Measurements from ENCODE around the gene ENPP7. TPM values are rescaled to one million over a fixed set of nuclear protein-coding genes. Genes with fewer than 3 reads are reported as not detected.

The ENPP7 gene
- total RNA-seq, 1 experiment from 2014 or later = not detected

DNA sequence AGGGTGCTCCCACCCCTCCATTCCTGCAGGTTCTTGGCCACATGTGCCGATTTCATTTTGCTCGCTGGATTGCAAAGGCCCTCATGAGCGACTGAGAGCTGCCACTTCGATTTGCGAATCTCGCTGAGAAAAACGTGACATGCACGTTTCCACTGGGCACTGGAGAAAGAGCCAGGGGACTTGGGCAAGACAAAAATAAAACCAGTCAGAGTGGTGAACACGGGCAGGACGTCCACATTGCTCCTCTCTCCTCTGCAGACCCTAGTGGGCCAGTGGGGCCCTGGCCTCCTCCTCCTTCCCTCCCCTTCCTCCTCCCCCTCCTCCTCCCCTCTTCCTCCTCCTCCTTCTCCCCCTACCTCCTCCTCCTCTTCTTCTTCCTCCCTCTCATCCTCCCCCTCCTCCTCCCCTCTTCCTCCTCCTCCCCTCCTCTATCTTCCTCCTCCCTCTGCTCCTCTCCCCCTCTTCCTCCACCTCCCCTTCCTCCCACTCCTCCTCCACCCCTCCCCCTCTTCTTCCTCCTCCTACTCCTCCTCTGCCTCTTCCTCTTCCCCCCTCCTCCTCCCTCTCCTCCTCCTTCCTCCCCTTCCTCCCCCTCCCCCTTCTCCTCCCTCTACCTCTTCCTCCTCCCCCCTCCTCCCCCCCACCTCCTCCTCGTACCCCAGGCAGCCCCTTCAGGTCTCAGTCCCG lies 28.1 kb upstream of the ENPP7 start:
- DNase-seq (ENCODE audit: low spot score) = no peak

- no peak for DNase-seq (ENCODE audit: low spot score)
These were observed 26.1 kb upstream of the ENPP7 start for GRCh38 chr17:79704691-79705090.

GRCh38 chr17:79705674-79706073 lies 25.1 kb upstream of the ENPP7 start:
- no peak for DNase-seq (ENCODE audit: low spot score)

- no peak for DNase-seq (ENCODE audit: low spot score)
These were observed 23.6 kb upstream of the ENPP7 start for GRCh38 chr17:79706931-79707850.

DNA sequence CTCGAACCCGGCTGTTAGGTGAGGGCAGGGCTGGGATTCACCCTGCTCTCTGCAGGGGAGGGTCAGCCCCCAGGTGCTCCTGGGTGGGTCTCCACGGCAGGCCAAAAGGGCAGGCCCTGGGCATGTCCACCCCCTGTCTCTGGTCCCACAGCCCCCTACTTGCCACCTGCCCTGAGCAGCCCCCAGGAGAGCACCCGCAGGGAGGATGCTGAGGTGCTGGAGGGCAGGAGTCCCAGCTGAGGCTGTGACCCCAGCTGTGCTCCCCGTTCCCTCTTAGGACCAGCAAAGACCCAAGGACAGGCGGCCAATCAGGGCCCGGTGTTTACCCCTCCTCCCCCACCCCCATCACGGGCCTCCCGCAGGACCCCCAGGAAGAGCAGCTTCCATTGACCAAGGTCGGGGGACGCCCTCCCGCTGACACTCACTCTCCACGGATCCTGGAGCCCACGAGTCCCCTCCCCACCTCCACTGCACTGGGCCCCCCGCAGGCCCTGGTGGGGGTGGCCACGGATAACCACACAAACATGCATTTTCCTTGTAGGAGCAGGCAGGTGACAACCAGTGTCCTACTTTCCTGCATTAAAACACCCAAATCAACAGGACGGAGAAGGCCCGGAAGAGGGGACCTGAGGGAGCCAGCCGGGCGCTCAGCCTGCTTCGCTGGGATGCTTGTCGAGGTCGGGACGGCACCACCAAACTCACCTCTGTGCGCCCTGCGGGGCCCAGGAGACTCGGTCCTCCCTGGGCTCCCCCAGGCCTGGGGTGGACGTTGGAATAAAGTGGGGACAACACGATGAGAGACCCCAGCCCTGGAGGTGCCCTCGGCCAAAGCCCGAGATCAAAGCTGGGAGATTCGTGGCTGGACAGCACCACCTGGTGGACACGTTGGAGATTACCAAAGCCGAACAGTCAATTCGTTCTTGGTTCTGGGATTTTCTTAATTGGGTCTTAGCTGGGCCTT lies 22.5 kb upstream of the ENPP7 start:
- DNase-seq (ENCODE audit: low spot score) = no peak

GRCh38 chr17:79711715-79712305 lies 18.9 kb upstream of the ENPP7 start:
- no peak for DNase-seq (ENCODE audit: low spot score)

DNA sequence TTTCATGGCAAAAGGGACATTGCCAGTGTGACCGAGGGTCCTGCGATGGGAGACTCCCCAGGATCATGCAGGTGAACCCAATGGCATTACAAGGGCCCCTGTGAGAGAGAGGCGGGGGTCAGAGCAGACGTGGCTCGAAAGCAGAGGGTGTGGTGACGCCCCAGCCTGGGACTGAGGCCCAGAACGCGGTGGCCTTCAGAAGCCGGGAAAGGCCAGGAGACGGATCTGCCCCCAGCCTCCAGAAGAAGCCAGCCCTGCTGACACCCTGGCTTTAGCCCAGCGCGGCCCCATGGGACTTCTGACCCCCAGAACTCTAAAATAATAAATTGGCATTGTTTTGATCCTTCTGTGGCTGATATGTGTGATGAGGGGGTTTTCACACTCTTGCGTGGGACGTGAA lies 17.4 kb upstream of the ENPP7 start:
- DNase-seq (ENCODE audit: low spot score) = no peak

GRCh38 chr17:79714176-79715097 lies 16.3 kb upstream of the ENPP7 start:
- no peak for DNase-seq (ENCODE audit: low spot score)

DNA sequence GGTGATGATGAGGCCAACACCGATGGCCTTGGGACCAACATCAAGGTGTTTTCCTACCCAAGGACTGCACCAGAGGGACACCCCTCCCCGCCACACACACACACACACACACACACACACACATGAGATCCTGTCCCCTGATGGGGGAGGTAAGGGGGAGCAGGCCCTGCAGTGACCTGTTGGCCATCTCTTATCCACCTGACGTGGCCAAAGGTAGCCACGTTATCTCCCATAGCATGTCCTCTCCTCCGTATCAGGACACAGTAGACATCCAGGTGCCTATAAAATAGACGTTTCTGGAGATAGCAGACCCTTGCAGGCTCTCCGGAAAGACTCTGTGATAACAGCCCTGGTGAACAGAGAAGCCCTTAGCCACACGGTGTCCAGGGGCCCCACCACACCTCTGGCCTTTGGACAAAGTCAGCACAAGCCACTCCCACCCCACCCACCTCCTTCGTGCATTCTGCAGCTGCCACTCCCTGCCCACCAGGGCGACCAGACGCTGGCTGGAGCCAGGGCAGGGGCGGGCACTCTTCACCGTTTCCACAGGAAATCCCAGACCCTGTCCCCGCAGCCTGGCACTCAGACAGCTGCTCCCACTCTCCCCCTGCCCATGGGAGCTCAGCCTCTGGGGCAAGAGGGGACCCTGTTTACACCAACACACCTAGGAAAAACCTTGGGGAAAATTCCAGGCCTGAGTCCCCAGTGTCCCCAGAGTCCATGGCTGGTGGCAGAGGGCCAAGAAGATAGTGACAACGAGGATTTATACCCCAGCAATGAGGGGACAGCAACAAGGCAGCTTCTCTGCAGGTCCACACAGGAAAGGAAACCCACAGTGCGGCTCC lies 15.4 kb upstream of the ENPP7 start:
- no peak for DNase-seq (ENCODE audit: low spot score)

GRCh38 chr17:79715943-79716797 lies 14.6 kb upstream of the ENPP7 start:
- DNase-seq (ENCODE audit: low spot score) = no peak

- DNase-seq (ENCODE audit: low spot score) = no peak
These were observed 9.9 kb upstream of the ENPP7 start for GRCh38 chr17:79720705-79721292.

DNA sequence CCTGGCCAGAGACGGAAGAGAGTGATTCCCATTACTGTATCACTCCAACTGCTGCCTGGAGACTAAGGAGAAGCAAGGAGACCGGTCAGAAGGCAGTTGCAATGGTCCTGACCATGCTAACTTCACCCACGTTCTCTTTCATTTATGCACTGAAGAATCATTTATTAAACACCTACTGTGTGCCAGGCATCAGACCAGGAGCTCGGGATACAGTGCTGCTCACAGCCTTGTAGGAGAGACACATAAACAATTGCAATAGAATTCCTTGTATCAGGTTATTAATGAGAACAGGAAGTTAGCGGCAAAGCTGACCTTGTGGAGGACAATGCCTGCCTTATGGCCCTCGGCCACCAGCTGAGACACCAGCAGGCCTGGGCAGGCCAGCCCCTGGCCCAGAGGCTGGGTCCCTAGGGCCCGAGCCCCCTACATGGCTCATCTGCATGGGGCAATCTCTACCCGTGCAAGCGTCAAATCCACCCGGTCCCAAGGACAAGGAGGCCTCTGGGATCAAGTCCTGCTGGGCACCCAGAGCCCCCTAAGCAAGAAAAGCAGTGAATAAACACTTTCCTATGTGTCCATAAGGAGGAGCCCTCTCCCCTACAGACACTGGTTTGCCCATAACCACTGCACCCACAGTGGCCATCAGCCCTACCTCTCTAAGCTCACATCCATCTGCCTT lies 8.6 kb upstream of the ENPP7 start:
- DNase-seq (ENCODE audit: low spot score) = no peak

DNA sequence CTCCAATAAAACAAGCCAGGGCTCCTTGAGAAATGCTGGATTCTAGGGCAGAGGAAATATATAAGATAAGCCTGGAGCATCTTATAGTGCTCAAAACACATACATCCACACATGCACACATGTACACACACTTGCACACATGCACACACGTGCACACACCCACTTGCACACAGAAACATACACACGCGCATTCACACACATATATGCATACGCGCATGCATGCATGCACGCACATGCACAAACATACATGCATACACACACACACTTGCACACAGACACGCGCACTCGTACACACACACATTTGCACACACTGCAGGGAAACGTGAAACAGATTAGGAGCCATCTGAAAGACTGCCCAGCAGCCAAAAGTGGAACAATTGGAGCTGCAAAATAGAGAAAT lies 8.0 kb upstream of the ENPP7 start:
- DNase-seq (ENCODE audit: low spot score) = no peak

DNA sequence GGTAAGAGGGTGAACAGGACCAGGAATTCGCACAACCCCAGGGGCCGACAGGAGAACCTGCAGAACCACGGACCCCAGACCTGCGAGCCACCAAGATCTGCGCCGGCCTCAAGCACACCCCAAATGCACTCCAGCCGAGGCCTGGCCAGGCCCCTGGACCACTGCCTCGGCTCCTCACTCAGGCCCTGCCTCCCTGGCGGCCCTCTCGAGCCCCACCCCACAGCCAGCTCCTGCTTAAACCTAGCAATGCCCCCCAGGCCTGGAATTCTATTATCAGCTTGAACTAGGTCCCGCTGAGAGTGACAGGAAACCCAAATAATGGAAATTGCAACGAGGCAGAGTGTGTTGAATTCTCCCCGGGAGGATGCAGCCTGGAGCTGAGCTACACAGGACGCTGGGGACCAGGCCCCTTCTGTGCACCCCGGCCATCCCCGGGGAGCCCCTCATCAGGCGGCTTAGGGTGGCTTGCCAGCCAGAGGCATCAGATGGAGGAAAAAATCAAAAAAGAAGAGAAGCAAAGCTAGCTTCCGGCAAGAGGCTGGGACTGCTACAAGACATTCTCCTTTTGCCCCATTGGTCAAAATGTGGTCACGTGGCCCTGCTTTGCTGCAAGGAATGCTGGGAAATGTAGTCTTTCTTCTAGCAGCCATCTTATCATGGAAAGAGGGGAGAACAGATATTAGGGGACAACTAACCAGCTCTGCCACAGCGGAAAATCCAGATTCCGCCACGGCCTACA lies 2.4 kb upstream of the ENPP7 start:
- peak; percentile 84 for DNase-seq (ENCODE audit: low spot score)

DNA sequence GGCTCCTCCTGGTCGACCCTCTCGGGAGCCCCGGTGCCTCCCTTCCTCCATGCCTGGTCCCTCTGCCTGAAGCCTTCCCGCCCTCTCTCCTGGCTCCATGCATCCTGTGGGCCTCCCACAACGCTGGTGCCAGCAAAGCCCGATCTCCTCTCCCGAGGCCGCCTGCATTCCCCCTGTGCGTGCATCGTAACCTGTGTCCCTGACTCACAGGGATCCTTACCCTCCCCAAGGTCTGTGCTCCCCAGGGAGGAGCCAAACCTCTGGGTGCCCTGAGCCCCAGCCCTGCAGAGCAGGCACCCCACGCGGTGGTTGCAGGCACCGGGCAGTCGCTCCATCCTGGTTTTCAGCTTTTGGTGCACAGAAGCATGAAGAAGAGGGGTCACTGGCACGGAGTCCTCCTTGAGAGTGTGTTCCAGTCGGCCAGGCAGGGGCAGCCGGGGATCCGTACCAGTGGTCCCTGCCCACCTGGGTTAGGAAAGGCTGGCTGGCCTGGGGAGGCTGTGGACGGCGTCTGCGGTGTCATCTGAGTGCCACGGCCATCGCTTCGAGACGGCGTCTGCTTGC lies 1.8 kb upstream of the ENPP7 start:
- no peak for DNase-seq (ENCODE audit: low spot score)

GRCh38 chr17:79729761-79730160 lies 982 bp upstream of the ENPP7 start:
- DNase-seq (ENCODE audit: low spot score) = no peak

- DNase-seq (ENCODE audit: low spot score) = no peak
These were observed 340 bp upstream of the ENPP7 start for GRCh38 chr17:79730437-79730768.

Measured in H4 (cell line).